ENCODE data around the gene DOCK2. TPM values are rescaled to one million over a fixed set of nuclear protein-coding genes. Genes with fewer than 3 reads are reported as not detected.

DOCK2 gene
- total RNA-seq, 1 donor from 2014 or later = 206 TPM

GRCh38 chr5:169864483-169864882 lies 227.4 kb downstream of the DOCK2 start:
- intact Hi-C loops (cut with micrococcal nuclease) = no loop called here
- Mint-ChIP-seq H3K4me3 (no peak overlapping the region), H3K27me3 (no peaks in the 10 kb centered on the region), H3K9me3 (no peaks in the 10 kb centered on the region), H3K4me1 (peaks cover 17% of the 10 kb centered on the region), H3K36me3 (ENCODE audit: low read depth) (peaks cover 20% of the 10 kb centered on the region), H3K27ac (no peak overlapping the region)
- no peak for DNase-seq

GRCh38 chr5:169867347-169867746 lies 230.3 kb downstream of the DOCK2 start:
- H3K27ac Mint-ChIP-seq = no peak overlapping the region
- no peak for DNase-seq
- H3K4me1 Mint-ChIP-seq = peaks cover 6% of the 10 kb centered on the region
- H3K4me3 Mint-ChIP-seq = no peak overlapping the region
- no peaks in the 10 kb centered on the region for H3K27me3 Mint-ChIP-seq
- no peaks in the 10 kb centered on the region for H3K9me3 Mint-ChIP-seq
- H3K36me3 Mint-ChIP-seq (ENCODE audit: low read depth) = peaks cover 19% of the 10 kb centered on the region
- intact Hi-C loops (cut with micrococcal nuclease) = no loop called here

DNA sequence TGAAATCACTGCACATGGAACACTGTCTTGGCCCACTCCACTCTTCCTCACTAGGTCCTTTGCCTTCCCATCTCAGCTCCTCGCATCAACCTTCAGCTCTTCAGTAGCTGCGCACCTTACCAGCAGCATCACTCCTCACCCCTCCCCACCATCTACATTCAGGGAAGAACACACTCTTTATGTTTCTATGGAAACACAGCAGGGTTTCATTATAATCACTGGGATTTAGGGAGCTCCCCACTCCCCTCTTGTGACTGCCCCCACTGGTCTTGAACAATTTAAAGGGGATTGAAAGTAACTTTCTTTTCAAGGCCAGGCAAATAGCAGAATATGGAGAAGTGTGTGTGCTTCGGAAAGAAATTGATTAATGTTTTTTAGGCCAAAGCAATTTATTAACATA lies 232.0 kb downstream of the DOCK2 start:
- Mint-ChIP-seq H3K27ac (no peak overlapping the region), H3K36me3 (ENCODE audit: low read depth) (peaks cover 22% of the 10 kb centered on the region), H3K4me1 (peaks cover 6% of the 10 kb centered on the region), H3K4me3 (no peak overlapping the region), H3K27me3 (no peaks in the 10 kb centered on the region), H3K9me3 (no peaks in the 10 kb centered on the region)
- no peak for DNase-seq
- intact Hi-C loops (cut with micrococcal nuclease) = no loop called here

GRCh38 chr5:169870211-169870610 lies 233.1 kb downstream of the DOCK2 start:
- DNase-seq = no peak
- Mint-ChIP-seq H3K4me1 (peaks cover 6% of the 10 kb centered on the region), H3K9me3 (no peaks in the 10 kb centered on the region), H3K27ac (no peak overlapping the region), H3K36me3 (ENCODE audit: low read depth) (peaks cover 23% of the 10 kb centered on the region), H3K27me3 (no peaks in the 10 kb centered on the region), H3K4me3 (no peak overlapping the region)
- intact Hi-C loops (cut with micrococcal nuclease) = no loop called here

GRCh38 chr5:169871826-169872490 lies 234.9 kb downstream of the DOCK2 start:
- Mint-ChIP-seq H3K4me3 (no peak overlapping the region), H3K4me1 (peaks cover 13% of the 10 kb centered on the region)
- intact Hi-C loops (cut with micrococcal nuclease) = no loop called here

DNA sequence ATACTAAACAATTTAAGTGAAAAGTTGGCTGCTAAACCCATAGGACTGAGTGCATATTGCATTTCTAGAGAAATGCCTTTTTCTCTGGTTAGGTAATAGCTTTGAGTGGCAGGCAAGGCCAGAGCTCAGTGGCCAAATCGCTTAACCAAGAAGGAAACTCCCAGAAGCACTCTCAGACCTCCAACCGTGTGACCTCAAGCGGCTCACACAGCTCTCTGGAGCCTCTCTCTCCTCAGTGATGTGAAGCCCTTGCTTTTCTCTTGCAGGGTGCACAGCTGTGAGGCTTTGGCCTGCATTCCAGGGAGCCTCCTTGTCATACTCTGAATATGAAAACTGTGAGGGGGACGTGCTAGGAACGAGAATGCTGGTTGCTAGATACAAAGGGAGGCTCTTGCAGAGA lies 236.6 kb downstream of the DOCK2 start:
- Mint-ChIP-seq H3K36me3 (ENCODE audit: low read depth) (peaks cover 22% of the 10 kb centered on the region), H3K27ac (no peak overlapping the region), H3K27me3 (no peaks in the 10 kb centered on the region), H3K4me3 (no peak overlapping the region), H3K4me1 (peaks cover 12% of the 10 kb centered on the region), H3K9me3 (no peaks in the 10 kb centered on the region)
- intact Hi-C loops (cut with micrococcal nuclease) = no loop called here
- no peak for DNase-seq

More at GRCh38 chr5:169871826-169872490, 234.9 kb downstream of the DOCK2 start:
- Mint-ChIP-seq H3K27ac (no peak overlapping the region), H3K9me3 (no peaks in the 10 kb centered on the region), H3K36me3 (ENCODE audit: low read depth) (peaks cover 25% of the 10 kb centered on the region), H3K27me3 (no peaks in the 10 kb centered on the region)
- DNase-seq = no peak

- no peak for DNase-seq
- H3K4me3 Mint-ChIP-seq = no peak overlapping the region
- H3K9me3 Mint-ChIP-seq = no peaks in the 10 kb centered on the region
- intact Hi-C loops (cut with micrococcal nuclease) = no loop called here
- peaks cover 10% of the 10 kb centered on the region for H3K4me1 Mint-ChIP-seq
- peaks cover 19% of the 10 kb centered on the region for H3K36me3 Mint-ChIP-seq (ENCODE audit: low read depth)
- no peaks in the 10 kb centered on the region for H3K27me3 Mint-ChIP-seq
- H3K27ac Mint-ChIP-seq = no peak overlapping the region
Observed at GRCh38 chr5:169874621-169875020, 237.5 kb downstream of the DOCK2 start.

DNA sequence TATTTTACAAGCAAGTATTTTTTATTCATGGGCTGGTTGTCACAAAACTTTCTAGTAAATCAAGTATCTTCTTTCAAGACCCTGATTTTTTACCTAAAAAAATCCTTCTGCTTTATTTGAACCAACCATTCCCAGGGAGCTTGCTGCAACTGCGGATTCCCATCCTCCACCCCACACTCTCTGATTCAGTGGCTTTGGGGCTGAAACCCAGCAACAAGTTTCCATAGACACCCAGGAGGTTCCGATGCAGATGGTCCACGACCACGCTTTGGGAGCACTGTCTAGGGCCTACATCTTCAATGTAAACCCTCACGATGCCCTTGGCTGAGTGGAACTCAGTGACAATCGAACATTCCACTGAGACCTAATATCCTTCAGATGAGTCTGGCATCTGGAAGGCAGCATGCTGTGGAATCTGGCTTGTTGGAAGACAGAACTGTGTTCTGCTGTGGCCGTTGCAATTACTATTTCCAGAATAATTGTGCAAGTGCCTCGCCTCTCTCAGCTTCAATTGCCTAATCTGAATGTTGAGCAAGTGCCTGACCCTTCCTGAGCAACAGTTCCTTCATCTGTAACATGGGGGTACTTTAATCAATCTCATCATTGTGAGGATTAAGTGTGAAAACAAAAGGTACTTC lies 238.1 kb downstream of the DOCK2 start:
- Mint-ChIP-seq H3K9me3 (no peaks in the 10 kb centered on the region), H3K36me3 (ENCODE audit: low read depth) (peaks cover 19% of the 10 kb centered on the region), H3K27me3 (no peaks in the 10 kb centered on the region), H3K27ac (no peak overlapping the region), H3K4me1 (peaks cover 10% of the 10 kb centered on the region), H3K4me3 (no peak overlapping the region)
- no peak for DNase-seq
- intact Hi-C loops (cut with micrococcal nuclease) = no loop called here

DNA sequence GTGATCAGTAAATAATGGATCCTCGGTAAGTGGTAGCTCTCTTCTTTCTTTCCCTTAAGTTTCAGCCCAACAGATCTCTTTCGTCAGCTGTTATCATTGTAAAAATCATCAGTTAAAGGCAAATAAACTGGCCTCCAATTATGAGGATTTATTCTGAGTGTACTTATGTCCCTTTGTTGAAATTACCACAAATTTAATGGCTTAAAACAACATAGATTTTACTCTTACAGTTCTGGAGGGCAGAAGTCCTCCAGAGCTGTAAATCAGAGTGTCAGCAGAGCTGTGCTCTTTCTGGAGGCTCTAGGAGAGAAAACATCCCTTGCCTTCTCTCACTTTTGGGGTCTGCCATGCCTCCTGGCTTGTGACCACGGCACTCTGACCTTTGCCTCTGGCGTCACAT lies 238.7 kb downstream of the DOCK2 start:
- intact Hi-C loops (cut with micrococcal nuclease) = no loop called here
- Mint-ChIP-seq H3K27me3 (no peaks in the 10 kb centered on the region), H3K27ac (no peak overlapping the region), H3K4me3 (no peak overlapping the region), H3K9me3 (no peaks in the 10 kb centered on the region), H3K36me3 (ENCODE audit: low read depth) (peaks cover 19% of the 10 kb centered on the region), H3K4me1 (peaks cover 10% of the 10 kb centered on the region)
- DNase-seq = no peak

DNA sequence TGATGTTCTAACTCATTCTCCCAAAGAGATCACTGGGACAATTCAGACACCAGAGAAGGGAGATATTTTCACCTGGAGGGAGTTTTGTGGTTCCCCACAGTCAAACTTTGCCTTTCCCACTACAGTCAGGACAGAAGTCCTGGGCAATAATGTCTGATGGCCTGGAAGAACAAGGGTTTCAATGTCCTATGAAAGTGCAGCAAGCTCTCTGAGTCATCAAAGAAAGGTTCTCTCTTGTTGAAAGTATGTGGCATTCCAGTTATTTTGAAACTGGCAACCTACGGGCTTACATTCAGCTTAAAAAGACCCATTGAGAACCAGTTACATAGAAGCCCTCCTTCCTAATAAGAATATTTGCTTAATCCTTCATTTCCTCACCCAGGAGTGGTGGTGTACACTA lies 239.3 kb downstream of the DOCK2 start:
- Mint-ChIP-seq H3K27me3 (no peaks in the 10 kb centered on the region), H3K36me3 (ENCODE audit: low read depth) (peaks cover 19% of the 10 kb centered on the region), H3K27ac (no peak overlapping the region), H3K9me3 (no peaks in the 10 kb centered on the region), H3K4me1 (peaks cover 10% of the 10 kb centered on the region), H3K4me3 (no peak overlapping the region)
- intact Hi-C loops (cut with micrococcal nuclease) = no loop called here
- DNase-seq = no peak

DNA sequence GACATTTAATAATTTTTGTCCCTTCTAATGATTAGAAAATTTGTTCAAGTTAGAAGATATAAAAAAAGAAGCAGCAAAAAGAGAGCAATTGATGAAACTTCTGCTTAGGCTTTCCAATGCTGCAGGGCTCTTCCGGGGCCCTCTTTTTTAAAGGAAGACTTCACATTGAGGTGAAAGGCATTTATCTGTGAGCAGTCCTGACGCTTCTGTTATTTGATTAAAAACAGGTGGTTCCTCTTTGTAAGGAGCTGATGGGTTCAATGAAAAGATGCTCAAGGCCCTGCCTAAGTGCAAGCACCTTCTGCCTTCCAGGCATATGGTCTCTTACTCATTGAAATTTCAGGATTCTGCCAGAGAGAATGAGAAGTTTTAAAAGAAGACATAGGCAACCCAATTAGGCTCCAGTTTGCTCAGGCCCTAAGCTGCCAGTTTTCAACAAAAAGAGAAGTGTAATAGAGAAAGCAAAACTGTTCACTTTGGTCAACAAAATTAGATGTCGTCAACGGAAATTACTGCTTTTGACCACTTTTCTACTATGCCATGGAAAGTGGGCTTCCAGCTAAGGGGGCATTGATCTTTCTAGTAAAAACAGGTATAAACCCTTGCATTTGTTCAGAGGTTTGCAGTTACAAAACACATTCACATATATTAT lies 243.1 kb downstream of the DOCK2 start:
- Mint-ChIP-seq H3K36me3 (ENCODE audit: low read depth) (peaks cover 18% of the 10 kb centered on the region), H3K27me3 (no peaks in the 10 kb centered on the region), H3K4me3 (no peak overlapping the region), H3K27ac (no peak overlapping the region), H3K4me1 (peaks cover 10% of the 10 kb centered on the region), H3K9me3 (no peaks in the 10 kb centered on the region)
- no peak for DNase-seq
- intact Hi-C loops (cut with micrococcal nuclease) = no loop called here

- Mint-ChIP-seq H3K27ac (no peak overlapping the region), H3K4me1 (peaks cover 10% of the 10 kb centered on the region), H3K27me3 (no peaks in the 10 kb centered on the region), H3K4me3 (no peak overlapping the region), H3K9me3 (no peaks in the 10 kb centered on the region), H3K36me3 (ENCODE audit: low read depth) (peaks cover 18% of the 10 kb centered on the region)
- intact Hi-C loops (cut with micrococcal nuclease) = no loop called here
- no peak for DNase-seq
Observed at GRCh38 chr5:169880785-169881184, 243.7 kb downstream of the DOCK2 start.

GRCh38 chr5:169881702-169882303 lies 244.7 kb downstream of the DOCK2 start:
- Mint-ChIP-seq H3K36me3 (ENCODE audit: low read depth) (peaks cover 15% of the 10 kb centered on the region), H3K4me1 (peaks cover 1% of the 10 kb centered on the region), H3K4me3 (no peak overlapping the region), H3K27me3 (no peaks in the 10 kb centered on the region), H3K27ac (no peak overlapping the region), H3K9me3 (no peaks in the 10 kb centered on the region)
- intact Hi-C loops (cut with micrococcal nuclease) = no loop called here
- DNase-seq = no peak

GRCh38 chr5:169886033-169886432 lies 249.0 kb downstream of the DOCK2 start:
- Mint-ChIP-seq H3K36me3 (ENCODE audit: low read depth) (peaks cover 8% of the 10 kb centered on the region), H3K27me3 (no peaks in the 10 kb centered on the region), H3K4me1 (no peaks in the 10 kb centered on the region), H3K27ac (no peak overlapping the region), H3K4me3 (no peak overlapping the region), H3K9me3 (no peaks in the 10 kb centered on the region)
- no peak for DNase-seq
- intact Hi-C loops (cut with micrococcal nuclease) = no loop called here
